CD14-positive monocyte (primary cell): ENCODE results near the gene SPNS1. TPM values are rescaled to one million over a fixed set of nuclear protein-coding genes. Genes with fewer than 3 reads are reported as not detected.
A peak's percentile ranks its signal among the peaks of the same experiment; 100 is the strongest.

Source experiments
- DNase-seq, 3 donors: peaks; one replicate each; pipeline ENCODE4 v3.0.0-alpha.2; 2011 to 2022
- H2AFZ ChIP-seq: 2 replicates; pipeline ENCODE4 v1.6.0; 2012; ENCODE audit warnings: mild to moderate bottlenecking, low read depth, low read length, inconsistent platforms; ENCODE audit not compliant: insufficient read depth, poor library complexity, severe bottlenecking
- H3K27ac ChIP-seq, 2 donors: 1 replicate in 1 of 2; 2 replicates in 1 of 2; pipeline ENCODE4 v1.5.1; 2012 to 2013; ENCODE audit warnings: low read length in 2 of 2, control low read depth in 1 of 2, inconsistent platforms in 1 of 2, low read depth in 1 of 2, mild to moderate bottlenecking in 1 of 2
- H3K27me3 ChIP-seq, 2 donors: one replicate each; pipeline versions ENCODE4 v1.6.0 to v1.6.1; 2011 to 2013; ENCODE audit warnings: low read length in 2 of 2; ENCODE audit not compliant: control insufficient read depth in 2 of 2, insufficient read depth in 2 of 2
- H3K36me3 ChIP-seq, 2 donors: replicated peaks in 1 of 2; 1 replicate in 1 of 2; 2 replicates in 1 of 2; pipeline versions ENCODE4 v1.5.1 to v1.6.1; 2012 to 2013; ENCODE audit warnings: low read length in 2 of 2, control low read depth in 1 of 2, inconsistent platforms in 1 of 2, mild to moderate bottlenecking in 1 of 2; ENCODE audit not compliant: insufficient read depth in 2 of 2, control insufficient read depth in 1 of 2
- H3K4me1 ChIP-seq, 2 donors: 1 replicate in 1 of 2; 2 replicates in 1 of 2; pipeline versions ENCODE4 v1.5.1 to v1.6.1; 2012 to 2013; ENCODE audit warnings: low read length in 2 of 2, control low read depth in 1 of 2, inconsistent platforms in 1 of 2, mild to moderate bottlenecking in 1 of 2, moderate library complexity in 1 of 2; ENCODE audit not compliant: insufficient read depth in 2 of 2, control insufficient read depth in 1 of 2
- H3K4me2 ChIP-seq: replicated peaks from 2 replicates; pipeline ENCODE3; 2012; ENCODE audit warnings: low read length, moderate library complexity, mild to moderate bottlenecking; ENCODE audit not compliant: poor library complexity, severe bottlenecking; ENCODE audit errors: extremely low read depth
- H3K4me3 ChIP-seq, 3 experiments: fragments of 200-600 bp in 1 of 3; sonication (generic) in 1 of 3; replicated peaks in 1 of 3; 1 replicate in 2 of 3; 2 replicates in 1 of 3; pipeline ENCODE4 v1.5.1; 2011 to 2013; ENCODE audit warnings: low read length in 3 of 3, mild to moderate bottlenecking in 3 of 3, control low read depth in 2 of 3, low read depth in 2 of 3, inconsistent platforms in 1 of 3, moderate library complexity in 1 of 3
- H3K79me2 ChIP-seq: 2 replicates; pipeline ENCODE4 v1.6.0; 2012; ENCODE audit warnings: mild to moderate bottlenecking, control low read depth, inconsistent platforms, low read length, moderate library complexity; ENCODE audit not compliant: insufficient read depth
- H3K9ac ChIP-seq: 2 replicates; pipeline ENCODE4 v1.6.0; 2017; ENCODE audit warnings: low read length, mild to moderate bottlenecking; ENCODE audit not compliant: insufficient read depth, poor library complexity, severe bottlenecking
- H3K9me3 ChIP-seq, 2 donors: replicated peaks in 1 of 2; 1 replicate in 1 of 2; 2 replicates in 1 of 2; pipeline versions ENCODE4 v1.5.1 to v1.6.1; 2012 to 2013; ENCODE audit warnings: low read length in 2 of 2, control low read depth in 1 of 2; ENCODE audit not compliant: control insufficient read depth in 1 of 2, insufficient read depth in 1 of 2
- H4K20me1 ChIP-seq: 2 replicates; pipeline ENCODE4 v1.6.0; 2012; ENCODE audit warnings: mild to moderate bottlenecking, low read length, control low read depth, moderate library complexity; ENCODE audit not compliant: insufficient read depth
- H3K27ac Mint-ChIP-seq, 7 donors: one replicate each; pipeline ENCODE4 v1.8.0; 2020; ENCODE audit warnings: mild to moderate bottlenecking in 7 of 7, mixed read lengths in 7 of 7, moderate library complexity in 6 of 7, inconsistent platforms in 2 of 7
- H3K27me3 Mint-ChIP-seq, 3 donors: one replicate each; pipeline ENCODE4 v1.8.0; 2021 to 2022; ENCODE audit warnings: low read depth in 3 of 3, mild to moderate bottlenecking in 3 of 3, mixed read lengths in 3 of 3, moderate library complexity in 3 of 3, inconsistent platforms in 1 of 3
- H3K36me3 Mint-ChIP-seq, 2 donors: one replicate each; pipeline ENCODE4 v1.8.0; 2020; ENCODE audit warnings: mixed read lengths in 2 of 2, inconsistent platforms in 1 of 2, mild to moderate bottlenecking in 1 of 2
- H3K4me1 Mint-ChIP-seq: one replicate; pipeline ENCODE4 v1.8.0; 2020; ENCODE audit warnings: mild to moderate bottlenecking, mixed read lengths
- H3K4me3 Mint-ChIP-seq, 2 donors: one replicate each; pipeline ENCODE4 v1.8.0; 2020; ENCODE audit warnings: mild to moderate bottlenecking in 2 of 2, mixed read lengths in 2 of 2, moderate library complexity in 1 of 2
- H3K9me3 Mint-ChIP-seq, 7 donors: one replicate each; pipeline ENCODE4 v1.8.0; 2020 to 2022; ENCODE audit warnings: mixed read lengths in 7 of 7, mild to moderate bottlenecking in 6 of 7, moderate library complexity in 6 of 7, inconsistent platforms in 2 of 7
- CTCF ChIP-seq: fragments of 200-600 bp; IDR thresholded peaks from one replicate; pipeline ENCODE4 v1.8.0; 2022; ENCODE audit warnings: antibody characterized with exemption, mild to moderate bottlenecking
- WGBS: methylation state at CpG from one replicate; pipeline ENCODE4 v1.1.5; 2013; ENCODE audit warnings: missing lambda C conversion rate; ENCODE audit not compliant: insufficient coverage; 5-methylcytosine and 5-hydroxymethylcytosine counted together
- intact Hi-C, 2 donors: fragments of 100-400 bp; cut with micrococcal nuclease; formaldehyde crosslinking; loops; one replicate each; pipeline versions ENCODE4 v1.15.0 to v1.15.1; 2023
- polyA plus RNA-seq, 3 donors: library from polyadenylated mRNA; depleted of rRNA in 1 of 3; unstranded in 2 of 3; stranded (reverse) in 1 of 3; fragments of 300-500 nt in 2 of 3; fragments of >200 nt in 1 of 3; fragmentation: Illumina TruSeq in 2 of 3; gene quantifications; 1 replicate in 2 of 3; 2 replicates in 1 of 3; pipeline ENCODE4 v1.2.3, GENCODE V29; 2012 to 2021

The SPNS1 gene
- polyA plus RNA-seq, 3 donors = 93.4 to 104 (median 97.2) TPM

GRCh38 chr16:28982418-28982817 lies 7.8 kb downstream of the SPNS1 start:
- Histone ChIP-seq H3K79me2 (peaks cover 13% of the 10 kb centered on the region), H3K4me2 (no peak overlapping the region), H3K27ac (no peak overlapping the region), H3K4me1 (peaks cover 24 to 31% of the 10 kb centered on the region in 2 donors), H3K9ac (no peak overlapping the region), H2AFZ (no peak overlapping the region), H3K36me3 (peaks cover 76 to 86% of the 10 kb centered on the region in 2 donors), H3K27me3 (peaks cover 0 to 4% of the 10 kb centered on the region in 2 donors), H3K4me3 (no peak overlapping the region), H3K9me3 (peaks cover 0 to 23% of the 10 kb centered on the region in 2 donors), H4K20me1 (peaks cover 42% of the 10 kb centered on the region)
- Mint-ChIP-seq H3K36me3 (peaks cover 76 to 93% of the 10 kb centered on the region in 2 donors), H3K4me3 (no peak overlapping the region), H3K27ac (no peak overlapping the region), H3K27me3 (peaks cover 6 to 21% (median 17%) of the 10 kb centered on the region in 3 donors), H3K4me1 (peaks cover 33% of the 10 kb centered on the region), H3K9me3 (peaks cover 15 to 33% (median 24%) of the 10 kb centered on the region in 7 donors)
- no peak for DNase-seq
- TF ChIP-seq CTCF = no peak
- intact Hi-C loops = no loop called here
- 100% methylated on average over 8 of the region's 10 CpGs for WGBS

- no peak for DNase-seq
- Mint-ChIP-seq H3K9me3 (peaks cover 17 to 33% (median 24%) of the 10 kb centered on the region in 7 donors), H3K36me3 (peaks cover 77 to 93% of the 10 kb centered on the region in 2 donors), H3K4me3 (no peak overlapping the region), H3K27me3 (peaks cover 6 to 21% (median 19%) of the 10 kb centered on the region in 3 donors), H3K4me1 (peaks cover 28% of the 10 kb centered on the region), H3K27ac (peak overlapping the region in 3 of 7 donors; percentile 21 to 65 (median 54))
- Histone ChIP-seq H3K4me1 (peaks cover 23 to 27% of the 10 kb centered on the region in 2 donors), H3K9ac (no peak overlapping the region), H3K4me3 (no peak overlapping the region), H3K9me3 (peaks cover 0 to 23% of the 10 kb centered on the region in 2 donors), H2AFZ (no peak overlapping the region), H3K36me3 (peaks cover 78 to 86% of the 10 kb centered on the region in 2 donors), H3K4me2 (no peak overlapping the region), H3K27me3 (peaks cover 0 to 4% of the 10 kb centered on the region in 2 donors), H3K79me2 (peaks cover 8% of the 10 kb centered on the region), H3K27ac (no peak overlapping the region), H4K20me1 (peaks cover 37% of the 10 kb centered on the region)
- no peak for TF ChIP-seq CTCF
- intact Hi-C loops = no loop called here
- 100% methylated on average over 1 of the region's 11 CpGs for WGBS
These were observed 8.4 kb downstream of the SPNS1 start for GRCh38 chr16:28982949-28983348.
